ENCODE data around the gene MGARP. TPM values are rescaled to one million over a fixed set of nuclear protein-coding genes. Genes with fewer than 3 reads are reported as not detected.
"Not testable (repeated sequence)": the region's sequence is repeated elsewhere in the genome, so short reads cannot be mapped to it uniquely, and the experiment has no call there.

Gene MGARP
- total and polyA plus RNA-seq, 2 donors (not counting 1 experiment from before 2014, with no cell fraction given), result 15.2 to 18.2 TPM

GRCh38 chr4:139316733-139317132 is 36.7 kb upstream of the MGARP start:
- Histone ChIP-seq H4K20me1 (ENCODE audit: control insufficient read depth, extremely low read depth, insufficient read depth, low read length) (no peaks in the 10 kb centered on the region), H3K27ac (ENCODE audit: insufficient read depth, low read length) (no peak overlapping the region)

GRCh38 chr4:139315221-139315675 is 35.2 kb upstream of the MGARP start:
- no peak for TF ChIP-seq EZH2 (IDR thresholded peaks at IDR 0.05; ENCODE audit: low read length, missing control alignments)
- no peak for TF ChIP-seq CTCF (conservative IDR thresholded peaks at IDR 0.05 in 1 of 2, IDR thresholded peaks at IDR 0.05 in 1 of 2; ENCODE audit: low read depth in 1 of 2, low read length in 2 of 2)
- Histone ChIP-seq H3K27ac (ENCODE audit: insufficient read depth, low read length) (no peak overlapping the region), H2AFZ (ENCODE audit: low read length) (no peak overlapping the region), H3K4me3 (replicated peaks in 1 of 4; ENCODE audit: control extremely low read depth in 1 of 4, insufficient read depth in 1 of 4, low read depth in 3 of 4, low read length in 4 of 4) (no peak overlapping the region), H3K27me3 (ENCODE audit: control insufficient read depth, insufficient read depth, low read length) (no peaks in the 10 kb centered on the region), H3K36me3 (ENCODE audit: control insufficient read depth, insufficient read depth, low read length) (no peaks in the 10 kb centered on the region), H3K79me2 (ENCODE audit: control insufficient read depth, insufficient read depth, low read length) (peaks cover 97% of the 10 kb centered on the region), H3K9me3 (ENCODE audit: control insufficient read depth, insufficient read depth, low read depth, low read length) (no peaks in the 10 kb centered on the region), H3K9ac (ENCODE audit: insufficient read depth, low read length) (no peak overlapping the region), H3K4me2 (ENCODE audit: extremely low read depth, insufficient read depth, low read length) (no peak overlapping the region), H3K4me1 (ENCODE audit: control insufficient read depth, extremely low read depth, insufficient read depth, low read length) (no peaks in the 10 kb centered on the region), H4K20me1 (ENCODE audit: control insufficient read depth, extremely low read depth, insufficient read depth, low read length) (no peaks in the 10 kb centered on the region)
- no peak for DNase-seq (ENCODE audit: low read depth in 2 of 2)

More at GRCh38 chr4:139316733-139317132, 36.7 kb upstream of the MGARP start:
- Histone ChIP-seq H3K27me3 (ENCODE audit: control insufficient read depth, insufficient read depth, low read length) (no peaks in the 10 kb centered on the region), H3K4me3 (replicated peaks in 1 of 4; ENCODE audit: control extremely low read depth in 1 of 4, insufficient read depth in 1 of 4, low read depth in 3 of 4, low read length in 4 of 4) (no peak overlapping the region), H2AFZ (ENCODE audit: low read length) (no peak overlapping the region), H3K9ac (ENCODE audit: insufficient read depth, low read length) (no peak overlapping the region), H3K4me1 (ENCODE audit: control insufficient read depth, extremely low read depth, insufficient read depth, low read length) (no peaks in the 10 kb centered on the region), H3K36me3 (ENCODE audit: control insufficient read depth, insufficient read depth, low read length) (no peaks in the 10 kb centered on the region), H3K4me2 (ENCODE audit: extremely low read depth, insufficient read depth, low read length) (no peak overlapping the region), H3K79me2 (ENCODE audit: control insufficient read depth, insufficient read depth, low read length) (peaks cover 95% of the 10 kb centered on the region), H3K9me3 (ENCODE audit: control insufficient read depth, insufficient read depth, low read depth, low read length) (no peaks in the 10 kb centered on the region)
- TF ChIP-seq CTCF (conservative IDR thresholded peaks at IDR 0.05 in 1 of 2, IDR thresholded peaks at IDR 0.05 in 1 of 2; ENCODE audit: low read depth in 1 of 2, low read length in 2 of 2) (no peak), EZH2 (IDR thresholded peaks at IDR 0.05; ENCODE audit: low read length, missing control alignments) (no peak)
- no peak for DNase-seq (ENCODE audit: low read depth in 2 of 2)

- H3K27ac ChIP-seq (ENCODE audit: insufficient read depth, low read length), result no peak overlapping the region
- H3K9me3 ChIP-seq (ENCODE audit: control insufficient read depth, insufficient read depth, low read depth, low read length), result no peaks in the 10 kb centered on the region
- H4K20me1 ChIP-seq (ENCODE audit: control insufficient read depth, extremely low read depth, insufficient read depth, low read length), result no peaks in the 10 kb centered on the region
- H3K4me3 ChIP-seq (replicated peaks in 1 of 4; ENCODE audit: control extremely low read depth in 1 of 4, insufficient read depth in 1 of 4, low read depth in 3 of 4, low read length in 4 of 4), result no peak overlapping the region
- no peaks in the 10 kb centered on the region for H3K4me1 ChIP-seq (ENCODE audit: control insufficient read depth, extremely low read depth, insufficient read depth, low read length)
- no peak overlapping the region for H2AFZ ChIP-seq (ENCODE audit: low read length)
- H3K9ac ChIP-seq (ENCODE audit: insufficient read depth, low read length), result no peak overlapping the region
- H3K79me2 ChIP-seq (ENCODE audit: control insufficient read depth, insufficient read depth, low read length), result peaks cover 95% of the 10 kb centered on the region
- no peak for TF ChIP-seq EZH2 (IDR thresholded peaks at IDR 0.05; ENCODE audit: low read length, missing control alignments)
- no peak for TF ChIP-seq CTCF (conservative IDR thresholded peaks at IDR 0.05 in 1 of 2, IDR thresholded peaks at IDR 0.05 in 1 of 2; ENCODE audit: low read depth in 1 of 2, low read length in 2 of 2)
- no peak for DNase-seq (ENCODE audit: low read depth in 2 of 2)
- no peaks in the 10 kb centered on the region for H3K36me3 ChIP-seq (ENCODE audit: control insufficient read depth, insufficient read depth, low read length)
- no peak overlapping the region for H3K4me2 ChIP-seq (ENCODE audit: extremely low read depth, insufficient read depth, low read length)
- H3K27me3 ChIP-seq (ENCODE audit: control insufficient read depth, insufficient read depth, low read length), result no peaks in the 10 kb centered on the region
These were observed 34.2 kb upstream of the MGARP start for GRCh38 chr4:139314047-139314800.

- not testable (repeated sequence) for H3K9ac ChIP-seq (ENCODE audit: insufficient read depth, low read length); H3K4me3 ChIP-seq (replicated peaks in 1 of 4; ENCODE audit: control extremely low read depth in 1 of 4, insufficient read depth in 1 of 4, low read depth in 3 of 4, low read length in 4 of 4); H3K27ac ChIP-seq (ENCODE audit: insufficient read depth, low read length); H3K9me3 ChIP-seq (ENCODE audit: control insufficient read depth, insufficient read depth, low read depth, low read length); H3K4me1 ChIP-seq (ENCODE audit: control insufficient read depth, extremely low read depth, insufficient read depth, low read length); H3K27me3 ChIP-seq (ENCODE audit: control insufficient read depth, insufficient read depth, low read length); H4K20me1 ChIP-seq (ENCODE audit: control insufficient read depth, extremely low read depth, insufficient read depth, low read length); H3K36me3 ChIP-seq (ENCODE audit: control insufficient read depth, insufficient read depth, low read length); H2AFZ ChIP-seq (ENCODE audit: low read length); DNase-seq (ENCODE audit: low read depth in 2 of 2); H3K4me2 ChIP-seq (ENCODE audit: extremely low read depth, insufficient read depth, low read length)
- peaks cover 95% of the 10 kb centered on the region for H3K79me2 ChIP-seq (ENCODE audit: control insufficient read depth, insufficient read depth, low read length)
These were observed 33.4 kb upstream of the MGARP start for GRCh38 chr4:139313414-139313813.

Data from fibroblast of lung (primary cell).